ENCODE results near the gene ELP6.

ELP6 gene

GRCh38 chr3:47452453-47453215 is 60.9 kb downstream of the ELP6 start:
- Mint-ChIP-seq H3K36me3 (ENCODE audit: low read depth) (peaks cover 18% of the 10 kb centered on the region), H3K4me1 (no peaks in the 10 kb centered on the region), H3K9me3 (peaks cover 14% of the 10 kb centered on the region), H3K27me3 (ENCODE audit: low read depth) (no peaks in the 10 kb centered on the region), H3K4me3 (no peak overlapping the region), H3K27ac (no peak overlapping the region)
- TF ChIP-seq CTCF (IDR thresholded peaks at IDR 0.05; ENCODE audit: unreplicated experiment in 3 of 3), result no peak

All from nephron (organoid).